ENCODE data around the gene KPNA3. TPM values are rescaled to one million over a fixed set of nuclear protein-coding genes. Genes with fewer than 3 reads are reported as not detected.

KPNA3 gene
- polyA plus RNA-seq, 1 donor from 2014 or later = 41.7 TPM

- no peak overlapping the region for H3K4me3 ChIP-seq (ENCODE audit: low read length)
- H3K36me3 ChIP-seq (ENCODE audit: insufficient read depth, low read length) = no peaks in the 10 kb centered on the region
- no peaks in the 10 kb centered on the region for H3F3A ChIP-seq (ENCODE audit: insufficient read depth, low read length, poor library complexity, severe bottlenecking)
- no peak overlapping the region for H3K4me2 ChIP-seq (ENCODE audit: low read length)
- no peak for TF ChIP-seq EP300 (conservative IDR thresholded peaks at IDR 0.05; ENCODE audit: poor library complexity, severe bottlenecking)
- no peak for TF ChIP-seq MXI1 (conservative IDR thresholded peaks at IDR 0.05; ENCODE audit: poor library complexity, severe bottlenecking)
- TF ChIP-seq EZH2 (IDR thresholded peaks at IDR 0.05; ENCODE audit: borderline replicate concordance, insufficient read depth, low read length, poor library complexity, severe bottlenecking) = no peak
- no peak for TF ChIP-seq POLR2AphosphoS5 (IDR thresholded peaks at IDR 0.05)
- no peak for TF ChIP-seq SMC3 (conservative IDR thresholded peaks at IDR 0.05; ENCODE audit: poor library complexity)
- TF ChIP-seq, protein P1, sequence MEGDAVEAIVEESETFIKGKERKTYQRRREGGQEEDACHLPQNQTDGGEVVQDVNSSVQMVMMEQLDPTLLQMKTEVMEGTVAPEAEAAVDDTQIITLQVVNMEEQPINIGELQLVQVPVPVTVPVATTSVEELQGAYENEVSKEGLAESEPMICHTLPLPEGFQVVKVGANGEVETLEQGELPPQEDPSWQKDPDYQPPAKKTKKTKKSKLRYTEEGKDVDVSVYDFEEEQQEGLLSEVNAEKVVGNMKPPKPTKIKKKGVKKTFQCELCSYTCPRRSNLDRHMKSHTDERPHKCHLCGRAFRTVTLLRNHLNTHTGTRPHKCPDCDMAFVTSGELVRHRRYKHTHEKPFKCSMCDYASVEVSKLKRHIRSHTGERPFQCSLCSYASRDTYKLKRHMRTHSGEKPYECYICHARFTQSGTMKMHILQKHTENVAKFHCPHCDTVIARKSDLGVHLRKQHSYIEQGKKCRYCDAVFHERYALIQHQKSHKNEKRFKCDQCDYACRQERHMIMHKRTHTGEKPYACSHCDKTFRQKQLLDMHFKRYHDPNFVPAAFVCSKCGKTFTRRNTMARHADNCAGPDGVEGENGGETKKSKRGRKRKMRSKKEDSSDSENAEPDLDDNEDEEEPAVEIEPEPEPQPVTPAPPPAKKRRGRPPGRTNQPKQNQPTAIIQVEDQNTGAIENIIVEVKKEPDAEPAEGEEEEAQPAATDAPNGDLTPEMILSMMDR (IDR thresholded peaks at IDR 0.05; ENCODE audit: poor library complexity, severe bottlenecking) = no peak
- TF ChIP-seq, protein P2, sequence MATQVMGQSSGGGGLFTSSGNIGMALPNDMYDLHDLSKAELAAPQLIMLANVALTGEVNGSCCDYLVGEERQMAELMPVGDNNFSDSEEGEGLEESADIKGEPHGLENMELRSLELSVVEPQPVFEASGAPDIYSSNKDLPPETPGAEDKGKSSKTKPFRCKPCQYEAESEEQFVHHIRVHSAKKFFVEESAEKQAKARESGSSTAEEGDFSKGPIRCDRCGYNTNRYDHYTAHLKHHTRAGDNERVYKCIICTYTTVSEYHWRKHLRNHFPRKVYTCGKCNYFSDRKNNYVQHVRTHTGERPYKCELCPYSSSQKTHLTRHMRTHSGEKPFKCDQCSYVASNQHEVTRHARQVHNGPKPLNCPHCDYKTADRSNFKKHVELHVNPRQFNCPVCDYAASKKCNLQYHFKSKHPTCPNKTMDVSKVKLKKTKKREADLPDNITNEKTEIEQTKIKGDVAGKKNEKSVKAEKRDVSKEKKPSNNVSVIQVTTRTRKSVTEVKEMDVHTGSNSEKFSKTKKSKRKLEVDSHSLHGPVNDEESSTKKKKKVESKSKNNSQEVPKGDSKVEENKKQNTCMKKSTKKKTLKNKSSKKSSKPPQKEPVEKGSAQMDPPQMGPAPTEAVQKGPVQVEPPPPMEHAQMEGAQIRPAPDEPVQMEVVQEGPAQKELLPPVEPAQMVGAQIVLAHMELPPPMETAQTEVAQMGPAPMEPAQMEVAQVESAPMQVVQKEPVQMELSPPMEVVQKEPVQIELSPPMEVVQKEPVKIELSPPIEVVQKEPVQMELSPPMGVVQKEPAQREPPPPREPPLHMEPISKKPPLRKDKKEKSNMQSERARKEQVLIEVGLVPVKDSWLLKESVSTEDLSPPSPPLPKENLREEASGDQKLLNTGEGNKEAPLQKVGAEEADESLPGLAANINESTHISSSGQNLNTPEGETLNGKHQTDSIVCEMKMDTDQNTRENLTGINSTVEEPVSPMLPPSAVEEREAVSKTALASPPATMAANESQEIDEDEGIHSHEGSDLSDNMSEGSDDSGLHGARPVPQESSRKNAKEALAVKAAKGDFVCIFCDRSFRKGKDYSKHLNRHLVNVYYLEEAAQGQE (IDR thresholded peaks at IDR 0.05; ENCODE audit: borderline replicate concordance) = no peak
- TF ChIP-seq RAD21 (conservative IDR thresholded peaks at IDR 0.05) = no peak
- TF ChIP-seq TAF1 (IDR thresholded peaks at IDR 0.05; ENCODE audit: low read depth) = no peak
- no peak overlapping the region for H3K27ac ChIP-seq (ENCODE audit: low read length)
- no peak overlapping the region for H2AFZ ChIP-seq (ENCODE audit: low read depth, low read length)
- H4K20me1 ChIP-seq (ENCODE audit: insufficient read depth) = no peaks in the 10 kb centered on the region
- no peaks in the 10 kb centered on the region for H3K27me3 ChIP-seq (ENCODE audit: insufficient read depth, low read depth, low read length)
- no peaks in the 10 kb centered on the region for H3K9me2 ChIP-seq (ENCODE audit: insufficient read depth, low read length)
- no peaks in the 10 kb centered on the region for H3K9me3 ChIP-seq (ENCODE audit: low read length)
- no peak overlapping the region for H3K9ac ChIP-seq (ENCODE audit: low read length)
- H3K79me2 ChIP-seq (replicated peaks; ENCODE audit: insufficient read depth, low read length) = no peaks in the 10 kb centered on the region
Measured at GRCh38 chr13:49811527-49811908, 19.0 kb upstream of the KPNA3 start.

- TF ChIP-seq SMC3 (conservative IDR thresholded peaks at IDR 0.05; ENCODE audit: poor library complexity) (no peak), EZH2 (IDR thresholded peaks at IDR 0.05; ENCODE audit: borderline replicate concordance, insufficient read depth, low read length, poor library complexity, severe bottlenecking) (no peak)
- H4K20me1 ChIP-seq (ENCODE audit: insufficient read depth) = no peaks in the 10 kb centered on the region
- H2AFZ ChIP-seq (ENCODE audit: low read depth, low read length) = no peak overlapping the region
Measured at GRCh38 chr13:49810567-49811526, 18.4 kb upstream of the KPNA3 start.

More at GRCh38 chr13:49810567-49811526, 18.4 kb upstream of the KPNA3 start:
- H3F3A ChIP-seq (ENCODE audit: insufficient read depth, low read length, poor library complexity, severe bottlenecking) = no peaks in the 10 kb centered on the region
- H3K9me2 ChIP-seq (ENCODE audit: insufficient read depth, low read length) = no peaks in the 10 kb centered on the region
- no peaks in the 10 kb centered on the region for H3K79me2 ChIP-seq (replicated peaks; ENCODE audit: insufficient read depth, low read length)
- H3K36me3 ChIP-seq (ENCODE audit: insufficient read depth, low read length) = no peaks in the 10 kb centered on the region
- H3K27ac ChIP-seq (ENCODE audit: low read length) = no peak overlapping the region
- H3K9ac ChIP-seq (ENCODE audit: low read length) = no peak overlapping the region
- no peaks in the 10 kb centered on the region for H3K9me3 ChIP-seq (ENCODE audit: low read length)
- no peak overlapping the region for H3K4me3 ChIP-seq (ENCODE audit: low read length)
- H3K4me2 ChIP-seq (ENCODE audit: low read length) = no peak overlapping the region
- no peaks in the 10 kb centered on the region for H3K27me3 ChIP-seq (ENCODE audit: insufficient read depth, low read depth, low read length)
